Tibial artery (tissue), 4 donors: ENCODE measurements around the gene SNAP29.

ENCODE experiments used
- DNase-seq, 2 donors: peaks; one replicate each; pipeline ENCODE4 v3.0.0-alpha.2; 2019
- H3K27ac ChIP-seq, 2 donors: fragments of 200-600 bp; sonication (generic) in 1 of 2; 1 replicate in 1 of 2; 2 replicates in 1 of 2; pipeline ENCODE4 v1.5.1; 2018 to 2019; ENCODE audit warnings: mild to moderate bottlenecking in 1 of 2
- H3K27me3 ChIP-seq, 2 donors: fragments of 200-600 bp; sonication (generic) in 1 of 2; one replicate each; pipeline versions ENCODE4 v1.5.1 to v1.6.0; 2016 to 2019
- H3K36me3 ChIP-seq, 3 donors: fragments of 200-600 bp; sonication (generic) in 2 of 3; one replicate each; pipeline ENCODE4 v1.5.1; 2016 to 2019; ENCODE audit warnings: mild to moderate bottlenecking in 2 of 3
- H3K4me1 ChIP-seq, 4 donors: fragments of 200-600 bp; sonication (generic) in 2 of 4; 1 replicate in 3 of 4; 2 replicates in 1 of 4; pipeline ENCODE4 v1.5.1; 2016 to 2019
- H3K4me3 ChIP-seq, 2 donors: fragments of 200-600 bp; sonication (generic) in 1 of 2; 1 replicate in 1 of 2; 2 replicates in 1 of 2; pipeline ENCODE4 v1.5.1; 2018 to 2019; ENCODE audit warnings: mild to moderate bottlenecking in 2 of 2
- H3K9me3 ChIP-seq, 3 donors: fragments of 200-600 bp; sonication (generic) in 1 of 3; one replicate each; pipeline ENCODE4 v1.5.1; 2016 to 2019
- CTCF ChIP-seq, 2 experiments: fragments of 200-600 bp in 1 of 2; fragments of 450-650 bp in 1 of 2; IDR thresholded peaks; one replicate each; pipeline ENCODE4 v1.5.1; 2017 to 2019; ENCODE audit warnings: antibody characterized with exemption in 2 of 2, mild to moderate bottlenecking in 1 of 2, moderate library complexity in 1 of 2
- intact Hi-C: fragments of 100-400 bp; cut with DNase I; formaldehyde crosslinking; loops from one replicate; pipeline ENCODE4 v1.15.0; 2023; ENCODE audit warnings: low total_unique reads

SNAP29 gene

DNA sequence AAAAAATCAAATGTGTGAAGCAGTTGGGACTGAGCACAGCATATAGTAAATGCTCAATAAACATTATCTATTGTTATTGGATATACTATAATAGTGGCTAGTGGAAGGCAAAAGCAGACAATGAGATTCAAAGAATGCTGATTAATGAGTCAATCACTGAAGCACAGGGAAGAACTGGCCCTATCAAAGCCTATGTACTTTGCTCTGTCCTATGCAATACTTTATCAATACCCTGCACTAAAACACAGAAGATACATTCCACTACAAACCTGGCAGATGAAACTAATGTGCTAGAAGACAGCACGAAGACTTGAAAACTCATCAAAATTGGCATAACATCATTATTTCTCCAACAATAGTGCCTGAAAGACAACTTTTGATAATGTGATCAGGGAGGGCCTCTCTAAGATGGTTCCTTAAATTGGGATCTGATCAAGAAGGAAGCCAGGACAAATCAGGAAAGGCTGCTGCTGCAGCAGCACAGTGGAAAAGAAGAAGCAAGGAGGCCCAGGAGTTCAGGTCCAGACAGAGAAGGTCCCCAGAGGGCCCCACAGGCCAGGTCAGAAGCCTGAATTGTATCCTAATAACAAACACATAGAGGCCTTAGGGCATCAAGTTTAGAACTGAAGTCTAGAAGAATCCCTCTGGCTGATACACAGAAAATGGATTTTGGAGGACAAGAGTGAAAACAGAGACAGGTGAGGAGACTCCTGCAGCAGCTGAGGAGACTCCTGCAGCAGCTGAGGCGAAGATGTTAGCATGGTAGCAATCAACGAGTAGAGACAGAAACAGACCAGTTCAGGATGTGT, 18.8 kb upstream of the SNAP29 start:
- no peak overlapping the region for H3K27ac ChIP-seq
- no peak overlapping the region for H3K4me3 ChIP-seq
- no peaks in the 10 kb centered on the region for H3K36me3 ChIP-seq
- no peaks in the 10 kb centered on the region for H3K4me1 ChIP-seq
- TF ChIP-seq CTCF (IDR thresholded peaks at IDR 0.05): no peak
- intact Hi-C loops: no loop called here
- DNase-seq: no peak
- no peaks in the 10 kb centered on the region for H3K27me3 ChIP-seq
- H3K9me3 ChIP-seq: no peaks in the 10 kb centered on the region

- H3K27ac ChIP-seq: no peak overlapping the region
- no peak for DNase-seq
- no peak for TF ChIP-seq CTCF (IDR thresholded peaks at IDR 0.05)
- intact Hi-C loops: no loop called here
- H3K36me3 ChIP-seq: no peaks in the 10 kb centered on the region
- no peaks in the 10 kb centered on the region for H3K9me3 ChIP-seq
- H3K27me3 ChIP-seq: no peaks in the 10 kb centered on the region
- H3K4me1 ChIP-seq: no peaks in the 10 kb centered on the region
- H3K4me3 ChIP-seq: no peak overlapping the region
These were observed 18.0 kb upstream of the SNAP29 start for GRCh38 chr22:20840646-20841371.

DNA sequence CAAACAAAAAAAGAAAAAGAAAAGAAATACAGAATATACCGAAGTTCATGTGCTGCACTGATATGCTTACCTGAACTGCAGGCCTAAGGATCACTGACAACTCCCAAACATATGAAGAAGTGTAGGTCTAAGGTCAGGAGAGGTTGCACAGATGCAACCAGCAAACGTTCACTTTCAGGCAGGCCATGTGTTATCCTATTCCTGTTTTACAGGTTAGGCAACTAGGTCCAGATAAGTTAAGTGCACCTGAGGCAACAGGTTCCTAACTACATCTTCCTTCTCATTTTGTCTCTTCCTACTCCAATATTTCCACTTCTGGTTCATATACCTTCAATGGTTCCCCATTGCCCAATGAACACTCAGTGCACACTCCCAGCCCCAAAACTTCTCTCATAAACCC, 15.3 kb upstream of the SNAP29 start:
- no peak for TF ChIP-seq CTCF (IDR thresholded peaks at IDR 0.05)
- no peaks in the 10 kb centered on the region for H3K27me3 ChIP-seq
- no peak overlapping the region for H3K4me3 ChIP-seq
- H3K36me3 ChIP-seq: no peaks in the 10 kb centered on the region
- intact Hi-C loops: no loop called here
- DNase-seq: no peak
- H3K4me1 ChIP-seq: no peaks in the 10 kb centered on the region
- no peaks in the 10 kb centered on the region for H3K9me3 ChIP-seq
- no peak overlapping the region for H3K27ac ChIP-seq

- no peak overlapping the region for H3K4me3 ChIP-seq
- H3K36me3 ChIP-seq: no peaks in the 10 kb centered on the region
- no peak overlapping the region for H3K27ac ChIP-seq
- intact Hi-C loops: no loop called here
- no peaks in the 10 kb centered on the region for H3K27me3 ChIP-seq
- no peaks in the 10 kb centered on the region for H3K4me1 ChIP-seq
- no peak for DNase-seq
- H3K9me3 ChIP-seq: no peaks in the 10 kb centered on the region
- TF ChIP-seq CTCF (IDR thresholded peaks at IDR 0.05): no peak
These were observed 14.5 kb upstream of the SNAP29 start for GRCh38 chr22:20844055-20845037.

- no peak overlapping the region for H3K4me3 ChIP-seq
- intact Hi-C loops: no loop called here
- H3K4me1 ChIP-seq: no peaks in the 10 kb centered on the region
- no peaks in the 10 kb centered on the region for H3K36me3 ChIP-seq
- H3K27me3 ChIP-seq: no peaks in the 10 kb centered on the region
- H3K27ac ChIP-seq: no peak overlapping the region
- no peak for TF ChIP-seq CTCF (IDR thresholded peaks at IDR 0.05)
- no peaks in the 10 kb centered on the region for H3K9me3 ChIP-seq
- DNase-seq: no peak
These were observed 11.4 kb upstream of the SNAP29 start for GRCh38 chr22:20847318-20847822.
